COLO668 (cell line): ENCODE results near the gene HSD11B1L.
A peak's percentile ranks its signal among the peaks of the same experiment; 100 is the strongest.
"Not testable (repeated sequence)": the region's sequence is repeated elsewhere in the genome, so short reads cannot be mapped to it uniquely, and the experiment has no call there.

ENCODE experiments used
- DNase-seq: peaks from one replicate; lab custom pipeline; 2025; ENCODE audit not compliant: unreplicated experiment; lab: John Stamatoyannopoulos, UW

The HSD11B1L gene

GRCh38 chr19:5686647-5687359 is 6.0 kb downstream of the HSD11B1L start:
- peak; percentile 95 for DNase-seq

- DNase-seq, result no peak
These were observed 6.8 kb downstream of the HSD11B1L start for GRCh38 chr19:5687360-5688198.

DNA sequence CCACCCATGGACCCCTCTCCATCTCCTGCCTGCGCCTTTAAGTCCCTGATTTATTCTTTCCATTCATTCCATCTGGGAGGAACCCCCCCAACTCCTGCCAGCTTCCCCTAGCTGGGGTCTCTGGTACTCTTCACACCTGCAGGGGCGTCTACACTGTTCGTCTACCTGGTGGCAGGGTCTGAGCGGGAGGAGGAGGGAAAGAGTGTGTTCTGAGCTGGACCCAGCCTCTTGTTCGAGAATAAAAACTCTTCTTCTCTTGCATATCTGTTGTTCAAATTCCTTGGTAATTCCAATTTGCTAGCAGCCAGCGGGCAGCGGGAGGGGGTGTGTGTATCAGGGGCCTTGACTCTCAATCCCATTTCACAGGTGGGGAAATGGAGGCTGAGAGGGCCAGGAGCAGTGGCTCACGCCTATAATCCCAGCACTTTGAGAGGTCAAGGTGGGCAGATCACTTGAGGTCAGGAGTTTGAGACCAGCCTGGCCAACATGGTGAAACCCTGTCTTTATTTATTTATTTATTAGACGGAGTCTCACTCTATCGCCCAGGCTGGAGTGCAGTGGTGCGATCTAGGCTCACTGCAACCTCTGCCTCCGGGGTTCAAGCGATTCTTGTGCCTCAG is 7.5 kb downstream of the HSD11B1L start:
- DNase-seq, result not testable (repeated sequence)

DNA sequence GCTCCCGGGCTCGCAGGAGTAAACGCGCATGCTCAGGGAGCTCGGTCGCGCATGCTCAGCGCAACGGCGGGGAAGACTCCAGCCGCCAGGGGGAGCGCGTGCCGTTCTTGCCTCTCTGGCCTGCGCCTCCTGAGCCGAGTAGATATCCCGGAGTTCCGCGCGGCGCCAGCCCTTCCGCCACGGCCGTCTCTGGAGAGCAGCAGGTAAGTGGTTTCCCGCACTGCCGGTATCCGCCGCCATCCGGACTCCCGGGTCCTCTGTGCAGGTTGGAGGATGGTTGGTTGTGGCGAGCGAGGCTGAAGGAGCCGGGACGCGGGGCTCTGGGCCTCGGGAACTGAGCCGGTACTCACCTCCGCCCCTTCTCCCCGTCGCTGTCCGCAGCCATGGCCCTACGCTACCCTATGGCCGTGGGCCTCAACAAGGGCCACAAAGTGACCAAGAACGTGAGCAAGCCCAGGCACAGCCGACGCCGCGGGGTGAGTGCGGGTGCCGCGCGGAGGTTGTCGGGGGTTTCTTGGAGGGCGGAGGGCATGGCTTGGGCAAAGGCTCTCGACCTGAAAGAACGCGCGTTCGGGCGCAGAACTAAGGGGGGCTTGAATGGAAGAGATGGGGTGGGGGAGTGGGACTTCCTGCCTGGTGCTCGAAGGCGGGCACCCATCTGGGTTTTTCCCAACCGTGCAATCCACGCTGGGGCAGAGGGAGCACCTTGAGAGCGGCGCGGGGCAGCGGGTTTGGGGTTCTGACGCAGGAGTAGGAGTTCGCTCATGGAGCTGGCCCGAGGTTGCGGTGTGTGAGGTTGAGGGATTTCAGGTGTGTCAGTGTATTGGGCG is 9.5 kb downstream of the HSD11B1L start, which contains the start of gene RPL36:
TSS of gene RPL36 (plus strand) at position 171 of the 830 bp plus-strand sequence. CDS start at position 384, 213 bp downstream.
- peak; percentile 98 for DNase-seq

GRCh38 chr19:5690955-5691821 is 10.4 kb downstream of the HSD11B1L start:
- DNase-seq, result peak; percentile 77

DNA sequence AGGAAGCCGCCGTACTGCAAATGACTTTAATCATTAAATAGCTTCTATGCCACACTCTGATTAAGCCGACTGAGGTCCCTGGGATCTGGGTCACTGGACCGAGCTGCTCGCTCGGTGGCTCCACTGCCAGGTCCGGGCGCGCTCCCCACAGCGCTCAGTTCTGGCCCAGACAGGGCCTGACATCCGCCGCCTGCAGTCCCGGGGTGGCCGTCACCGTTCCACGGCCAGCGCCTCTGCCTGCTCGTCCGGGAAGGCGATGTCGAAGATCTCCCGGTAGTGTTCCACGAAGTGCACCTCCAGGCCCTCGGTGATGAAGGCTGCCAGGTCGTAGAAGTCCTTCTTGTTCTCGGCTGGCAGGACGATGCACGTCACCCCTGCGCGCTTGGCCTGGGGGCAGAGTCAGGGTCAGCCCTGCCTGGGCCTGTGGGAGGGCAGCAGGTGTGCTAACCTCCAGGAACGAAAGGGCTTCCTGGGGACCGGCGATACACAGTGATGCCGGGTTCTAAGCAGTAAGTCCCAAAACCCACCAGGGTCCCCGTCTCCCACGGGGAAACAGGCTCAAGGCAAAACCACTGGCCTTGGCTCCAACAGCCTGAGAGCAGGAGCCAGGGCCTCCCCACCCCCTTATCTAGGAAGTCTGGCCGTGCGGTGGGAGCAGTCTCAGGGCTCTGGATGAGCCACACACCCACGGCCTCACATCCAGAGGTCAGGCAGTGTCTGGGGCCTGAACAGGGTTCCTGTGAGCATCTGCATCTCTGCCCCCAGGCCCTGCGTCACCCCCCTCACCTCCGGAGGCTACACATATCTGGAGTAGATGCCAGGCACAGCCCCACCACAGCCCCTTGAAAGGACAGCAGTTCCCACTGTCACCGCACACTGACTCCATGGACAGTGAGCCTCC is 11.2 kb downstream of the HSD11B1L start:
- no peak for DNase-seq

- no peak for DNase-seq
These were observed 11.9 kb downstream of the HSD11B1L start for GRCh38 chr19:5692723-5693194.

DNA sequence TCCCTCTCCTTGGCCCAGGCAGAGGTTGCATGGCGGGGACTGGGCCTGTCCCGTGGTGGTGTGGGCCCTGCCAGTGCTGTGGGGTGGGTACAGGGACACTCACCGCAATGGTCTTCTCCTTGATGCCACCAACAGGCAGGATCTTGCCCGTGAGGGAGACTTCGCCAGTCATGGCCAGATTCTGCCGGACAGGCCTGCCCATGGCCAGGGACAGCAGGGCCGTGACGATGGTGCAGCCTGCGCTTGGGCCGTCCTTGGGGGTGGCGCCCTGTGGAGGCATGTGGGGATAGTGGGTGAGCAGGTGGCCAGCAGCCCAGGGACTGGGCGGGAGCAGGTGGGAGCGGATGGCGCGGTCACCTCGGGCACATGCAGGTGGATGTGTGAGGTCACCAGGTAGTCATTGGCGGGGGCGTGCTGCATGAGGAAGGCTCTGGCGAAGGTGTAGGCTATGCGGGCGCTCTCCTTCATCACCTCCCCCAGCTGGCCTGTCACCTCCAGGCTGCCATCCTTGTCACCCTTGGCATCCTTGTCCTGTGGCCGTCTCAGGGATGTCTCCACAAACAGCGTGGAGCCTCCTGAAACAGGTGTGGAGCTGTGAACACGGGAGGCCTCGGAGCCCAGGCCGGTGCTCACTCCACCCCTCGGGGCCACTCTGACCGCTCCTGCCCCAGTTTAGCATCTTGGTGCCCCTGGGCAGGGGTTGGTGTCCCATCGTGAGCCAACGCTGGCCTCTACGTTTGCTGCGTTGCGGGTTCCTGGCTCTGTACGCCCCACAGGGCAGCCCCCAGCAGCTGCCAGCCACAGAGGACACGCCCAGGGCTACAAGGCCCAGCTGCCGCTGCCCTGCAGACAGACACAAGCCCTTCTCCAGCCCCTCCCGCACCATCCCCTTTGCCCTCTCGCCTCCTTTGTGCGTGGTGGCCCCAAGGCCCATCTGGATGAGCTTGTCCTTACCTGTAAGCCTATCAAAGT is 12.7 kb downstream of the HSD11B1L start:
- peak; percentile 22 for DNase-seq

- DNase-seq, result no peak
These were observed 13.5 kb downstream of the HSD11B1L start for GRCh38 chr19:5694167-5694955.

GRCh38 chr19:5694956-5695648 is 14.3 kb downstream of the HSD11B1L start:
- no peak for DNase-seq

- DNase-seq, result no peak
These were observed 14.9 kb downstream of the HSD11B1L start for GRCh38 chr19:5695649-5696195.

GRCh38 chr19:5696196-5697021 is 15.6 kb downstream of the HSD11B1L start:
- DNase-seq, result no peak

- DNase-seq, result no peak
These were observed 16.4 kb downstream of the HSD11B1L start for GRCh38 chr19:5697022-5697889.
